HepG2 (cell line): ENCODE data around the gene C19orf85. TPM values are rescaled to one million over a fixed set of nuclear protein-coding genes. Genes with fewer than 3 reads are reported as not detected.

ENCODE experiments used
- ARNT2 ChIP-seq: sonication (generic); formaldehyde crosslinking; IDR thresholded peaks from 2 replicates; pipeline ENCODE4 v1.8.0; 2022; ENCODE audit warnings: mild to moderate bottlenecking, low read depth, missing genetic modification reagents, moderate library complexity
- CREB3 ChIP-seq: sonication (generic); formaldehyde crosslinking; IDR thresholded peaks from 2 replicates; pipeline ENCODE4 v1.5.0; 2020; ENCODE audit warnings: missing genetic modification reagents
- ELK4 ChIP-seq: sonication (generic); formaldehyde crosslinking; IDR thresholded peaks from 2 replicates; pipeline ENCODE4 v1.9.0; 2021; ENCODE audit warnings: missing genetic modification reagents, borderline replicate concordance
- FOXO4 ChIP-seq: sonication (generic); formaldehyde crosslinking; conservative IDR thresholded peaks from 2 replicates; pipeline ENCODE4 v1.8.1; 2023; ENCODE audit warnings: missing genetic modification reagents
- FOXP4 ChIP-seq: sonication (generic); formaldehyde crosslinking; IDR thresholded peaks from 2 replicates; pipeline ENCODE4 v1.4.0; 2020; ENCODE audit warnings: missing genetic modification reagents
- JUNB ChIP-seq: sonication (generic); formaldehyde crosslinking; IDR thresholded peaks from 2 replicates; pipeline ENCODE4 v1.8.0; 2022; ENCODE audit warnings: missing genetic modification reagents, mild to moderate bottlenecking, borderline replicate concordance
- KLF9 ChIP-seq: IDR thresholded peaks from 2 replicates; pipeline ENCODE4 v1.6.1; 2016; ENCODE audit warnings: low read depth
- MAF1 ChIP-seq: sonication (generic); formaldehyde crosslinking; IDR thresholded peaks from 2 replicates; pipeline ENCODE4 v1.5.0; 2020; ENCODE audit warnings: missing genetic modification reagents, borderline replicate concordance
- NCOA2 ChIP-seq: sonication (generic); formaldehyde crosslinking; IDR thresholded peaks from 2 replicates; pipeline ENCODE4 v1.8.0; 2022; ENCODE audit warnings: inconsistent platforms
- TSC22D2 ChIP-seq: sonication (generic); formaldehyde crosslinking; IDR thresholded peaks from 2 replicates; pipeline ENCODE4 v1.5.1; 2020; ENCODE audit warnings: missing genetic modification reagents, mild to moderate bottlenecking, borderline replicate concordance
- YEATS2 ChIP-seq: sonication (generic); formaldehyde crosslinking; IDR thresholded peaks from 2 replicates; pipeline ENCODE4 v1.4.0; 2020; ENCODE audit warnings: missing genetic modification reagents, borderline replicate concordance
- ZBTB1 ChIP-seq: sonication (generic); formaldehyde crosslinking; IDR thresholded peaks from 2 replicates; pipeline ENCODE4 v1.4.0; 2020; ENCODE audit warnings: missing genetic modification reagents, borderline replicate concordance
- ZNF281 ChIP-seq: sonication (generic); formaldehyde crosslinking; IDR thresholded peaks from 2 replicates; pipeline ENCODE4 v1.4.0; 2020; ENCODE audit warnings: missing genetic modification reagents, borderline replicate concordance
- ZNF644 ChIP-seq: IDR thresholded peaks from 2 replicates; pipeline ENCODE4 v1.6.1; 2016; ENCODE audit warnings: low read depth
- ZNF704 ChIP-seq: sonication (generic); formaldehyde crosslinking; IDR thresholded peaks from 2 replicates; pipeline ENCODE4 v1.8.1; 2023; ENCODE audit warnings: mild to moderate bottlenecking, inconsistent platforms, moderate library complexity, missing genetic modification reagents, borderline replicate concordance
- ZNF768 ChIP-seq: sonication (generic); formaldehyde crosslinking; IDR thresholded peaks from 2 replicates; pipeline ENCODE4 v1.4.0; 2020; ENCODE audit warnings: missing genetic modification reagents
- ZSCAN22 ChIP-seq: sonication (generic); formaldehyde crosslinking; IDR thresholded peaks from 2 replicates; pipeline ENCODE4 v1.4.0; 2020; ENCODE audit warnings: mild to moderate bottlenecking, missing genetic modification reagents
- polyA plus RNA-seq, 8 experiments: library from polyadenylated mRNA; depleted of rRNA in 3 of 8; stranded (reverse) in 7 of 8; unstranded in 1 of 8; fragments of >200 nt; fragmentation: Illumina TruSeq in 4 of 8; extraction: Trizol in 4 of 8; gene quantifications; 2 replicates each; pipeline versions ENCODE4 v1.2.1 to v1.2.3, GENCODE V29; 2011 to 2016; ENCODE audit warnings: low read depth in 4 of 8, missing spikeins in 1 of 8, mixed read lengths in 1 of 8; ENCODE audit not compliant: insufficient read depth in 1 of 8
- total RNA-seq, 5 experiments: library from RNA; depleted of rRNA; stranded (reverse); fragments of >200 nt; fragmentation: Illumina TruSeq; extraction: Trizol; gene quantifications; 2 replicates each; pipeline ENCODE4 v1.2.3, GENCODE V29; 2016; ENCODE audit warnings: low read depth in 1 of 5

The C19orf85 gene
- total and polyA plus RNA-seq, 2 of the 13 experiments (the other 11 are each of a cell fraction or from before 2014, with no cell fraction given): not detected

- peak; percentile 52; the same call in 1 of the 2 replicates for TF ChIP-seq ZNF281 (CRISPR knock-in tag)
- TF ChIP-seq MAF1: peak; percentile 55; the same call in 1 of the 2 replicates
- TF ChIP-seq ZSCAN22: 0 out of 2 replicates have a peak, but pooled peaks have one; percentile 32
- TF ChIP-seq FOXO4 (CRISPR knock-in tag): 0 out of 2 replicates have a peak, but pooled peaks have one; percentile 52
- peak; percentile 20; the same call in 1 of the 2 replicates for TF ChIP-seq ZNF768 (CRISPR knock-in tag)
- TF ChIP-seq ELK4 (CRISPR knock-in tag): no peak
- 0 out of 2 replicates have a peak, but pooled peaks have one; percentile 47 for TF ChIP-seq CREB3 (CRISPR knock-in tag)
- peak; percentile 65 for TF ChIP-seq NCOA2 (CRISPR knock-in tag)
- 0 out of 2 replicates have a peak, but pooled peaks have one; percentile 17 for TF ChIP-seq JUNB
- peak; percentile 88; the same call in 1 of the 2 replicates for TF ChIP-seq TSC22D2 (CRISPR knock-in tag)
- TF ChIP-seq ZNF704: no peak
- TF ChIP-seq ZNF644 (CRISPR knock-in tag): peak; percentile 78
- no peak for TF ChIP-seq FOXP4 (CRISPR knock-in tag)
- no peak; the same call in 1 of the 2 replicates for TF ChIP-seq ZBTB1 (CRISPR knock-in tag)
- peak; percentile 71; the same call in 1 of the 2 replicates for TF ChIP-seq ARNT2 (CRISPR knock-in tag)
- peak; percentile 71; the same call in 1 of the 2 replicates for TF ChIP-seq YEATS2 (CRISPR knock-in tag)
- 0 out of 2 replicates have a peak, but pooled peaks have one; percentile 44 for TF ChIP-seq KLF9
Measured at GRCh38 chr19:55437410-55437809, 27.1 kb downstream of the C19orf85 start (continued).
